Ovary (tissue), 3 donors: ENCODE measurements around the gene CCL28.

ENCODE experiments used
- CTCF ChIP-seq, 3 donors: fragments of 450-650 bp in 2 of 3; fragments of 200-600 bp in 1 of 3; IDR thresholded peaks; one replicate each; pipeline versions ENCODE4 v1.5.1 to v1.8.0; 2016 to 2022; ENCODE audit warnings: antibody characterized with exemption in 3 of 3, mild to moderate bottlenecking in 1 of 3
- EP300 ChIP-seq: sonication (generic); formaldehyde crosslinking; IDR thresholded peaks from one replicate; pipeline ENCODE4 v1.6.1; 2017; ENCODE audit warnings: antibody characterized with exemption
- POLR2A ChIP-seq: fragments of 450-650 bp; IDR thresholded peaks from one replicate; pipeline ENCODE4 v1.6.1; 2017; ENCODE audit warnings: antibody characterized with exemption, mild to moderate bottlenecking, moderate library complexity
- donor health status: DM: no; HTN: no; CAD: no.

GRCh38 chr5:43425983-43426382 lies 13.8 kb upstream of the CCL28 start:
- TF ChIP-seq CTCF (IDR thresholded peaks at IDR 0.05) (no peak), POLR2A (no peak), EP300 (no peak)
